ENCODE data around the gene CDC42EP4. TPM values are rescaled to one million over a fixed set of nuclear protein-coding genes. Genes with fewer than 3 reads are reported as not detected.

CDC42EP4 gene
- total and polyA plus RNA-seq, 2 experiments from 2014 or later: 62.4 to 82.7 TPM

Other genes with a start within 250 kb of the CDC42EP4 start
- 39.1 and 62.6 TPM in 2 replicates for gene SLC39A11, start 219.3 kb downstream of the CDC42EP4 start, total RNA-seq
- gene SLC39A11, start 219.3 kb downstream of the CDC42EP4 start, polyA plus RNA-seq: 27.5 and 37.7 TPM in 2 replicates
- 0.10 and 0.48 TPM in 2 replicates for gene SSTR2, start 147.0 kb downstream of the CDC42EP4 start, total RNA-seq
- gene SSTR2, start 147.0 kb downstream of the CDC42EP4 start, polyA plus RNA-seq: 0.15 and 0.28 TPM in 2 replicates
- 19.6 and 22.0 TPM in 2 replicates for gene COG1, start 118.9 kb downstream of the CDC42EP4 start, total RNA-seq
- gene COG1, start 118.9 kb downstream of the CDC42EP4 start, polyA plus RNA-seq: 24.9 and 26.8 TPM in 2 replicates
- gene CPSF4L, start 50.1 kb downstream of the CDC42EP4 start, total RNA-seq: not detected in 2 replicates
- gene CPSF4L, start 50.1 kb downstream of the CDC42EP4 start, polyA plus RNA-seq: 0.34 TPM in 1 of 2 replicates, not detected in the other